Measurements from ENCODE around the gene SORCS3. TPM values are rescaled to one million over a fixed set of nuclear protein-coding genes. Genes with fewer than 3 reads are reported as not detected.

SORCS3 gene
- total and polyA plus RNA-seq, 9 of the 15 experiments (the other 6 are each of a cell fraction or from before 2014, with no cell fraction given): not detected

DNA sequence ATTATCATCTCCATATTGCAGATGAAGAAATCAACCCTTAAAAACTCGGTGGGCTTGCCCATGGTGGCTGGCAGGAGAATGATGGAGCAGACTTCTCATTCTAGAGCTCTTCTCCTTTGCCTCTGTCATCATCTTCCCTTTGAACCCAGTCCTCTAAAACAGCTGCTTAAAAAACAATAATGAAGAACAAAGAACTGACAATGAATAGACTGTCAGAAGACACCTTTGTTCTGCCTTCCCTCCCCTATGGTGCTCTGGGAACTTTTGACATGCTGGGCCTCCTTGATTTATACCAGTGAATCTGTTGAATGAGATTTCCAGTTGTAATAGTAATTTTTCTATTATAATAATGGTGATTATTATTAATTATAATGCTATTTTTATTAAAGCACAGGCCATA lies 103.0 kb downstream of the SORCS3 start:
- H3K27ac ChIP-seq (ENCODE audit: extremely low read depth, low read depth, low read length): no peak overlapping the region
- H3K9ac ChIP-seq (ENCODE audit: insufficient read depth in 1 of 2, low read depth in 2 of 2, low read length in 2 of 2): no peak overlapping the region
- no peaks in the 10 kb centered on the region for H3K4me1 ChIP-seq (replicated peaks in 1 of 2; ENCODE audit: control insufficient read depth in 2 of 2, insufficient read depth in 2 of 2, low read length in 2 of 2)
- no peaks in the 10 kb centered on the region for H3K27me3 ChIP-seq (ENCODE audit: control insufficient read depth in 2 of 2, insufficient read depth in 2 of 2, low read length in 2 of 2)
- DNase-seq (ENCODE audit: extremely low read depth in 1 of 4, low spot score in 3 of 4) (no peak), ATAC-seq (no peak), FAIRE-seq (no peak)
- intact Hi-C loops (cut with micrococcal nuclease): no loop called here
- TF ChIP-seq, protein P1, sequence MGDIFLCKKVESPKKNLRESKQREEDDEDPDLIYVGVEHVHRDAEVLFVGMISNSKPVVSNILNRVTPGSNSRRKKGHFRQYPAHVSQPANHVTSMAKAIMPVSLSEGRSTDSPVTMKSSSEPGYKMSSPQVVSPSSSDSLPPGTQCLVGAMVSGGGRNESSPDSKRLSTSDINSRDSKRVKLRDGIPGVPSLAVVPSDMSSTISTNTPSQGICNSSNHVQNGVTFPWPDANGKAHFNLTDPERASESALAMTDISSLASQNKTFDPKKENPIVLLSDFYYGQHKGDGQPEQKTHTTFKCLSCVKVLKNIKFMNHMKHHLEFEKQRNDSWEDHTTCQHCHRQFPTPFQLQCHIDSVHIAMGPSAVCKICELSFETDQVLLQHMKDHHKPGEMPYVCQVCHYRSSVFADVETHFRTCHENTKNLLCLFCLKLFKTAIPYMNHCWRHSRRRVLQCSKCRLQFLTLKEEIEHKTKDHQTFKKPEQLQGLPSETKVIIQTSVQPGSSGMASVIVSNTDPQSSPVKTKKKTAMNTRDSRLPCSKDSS (IDR thresholded peaks at IDR 0.05; ENCODE audit: low read depth, partially characterized antibody): no peak
- no peak for TF ChIP-seq BCL6 (CRISPR knock-in tag; IDR thresholded peaks at IDR 0.05)
- no peak for TF ChIP-seq MXI1 (IDR thresholded peaks at IDR 0.05; ENCODE audit: low read depth, low read length)
- no peak for TF ChIP-seq MYNN (IDR thresholded peaks at IDR 0.05)
- TF ChIP-seq MYNN (CRISPR knock-in tag; IDR thresholded peaks at IDR 0.05): no peak
- no peak for TF ChIP-seq NFE2 (IDR thresholded peaks at IDR 0.05; ENCODE audit: low read depth)
- no peak for TF ChIP-seq PHF20 (IDR thresholded peaks at IDR 0.05; ENCODE audit: partially characterized antibody)
- TF ChIP-seq, protein P2, sequence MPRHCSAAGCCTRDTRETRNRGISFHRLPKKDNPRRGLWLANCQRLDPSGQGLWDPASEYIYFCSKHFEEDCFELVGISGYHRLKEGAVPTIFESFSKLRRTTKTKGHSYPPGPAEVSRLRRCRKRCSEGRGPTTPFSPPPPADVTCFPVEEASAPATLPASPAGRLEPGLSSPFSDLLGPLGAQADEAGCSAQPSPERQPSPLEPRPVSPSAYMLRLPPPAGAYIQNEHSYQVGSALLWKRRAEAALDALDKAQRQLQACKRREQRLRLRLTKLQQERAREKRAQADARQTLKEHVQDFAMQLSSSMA (CRISPR knock-in tag; IDR thresholded peaks at IDR 0.05): no peak
- no peak for TF ChIP-seq SAFB (IDR thresholded peaks at IDR 0.05; ENCODE audit: borderline replicate concordance, low read depth, low read length)
- no peak for TF ChIP-seq WHSC1 (IDR thresholded peaks at IDR 0.05; ENCODE audit: low read length)
- TF ChIP-seq CHD2 (IDR thresholded peaks at IDR 0.05; ENCODE audit: low read depth, low read length): no peak
- TF ChIP-seq, protein P3, sequence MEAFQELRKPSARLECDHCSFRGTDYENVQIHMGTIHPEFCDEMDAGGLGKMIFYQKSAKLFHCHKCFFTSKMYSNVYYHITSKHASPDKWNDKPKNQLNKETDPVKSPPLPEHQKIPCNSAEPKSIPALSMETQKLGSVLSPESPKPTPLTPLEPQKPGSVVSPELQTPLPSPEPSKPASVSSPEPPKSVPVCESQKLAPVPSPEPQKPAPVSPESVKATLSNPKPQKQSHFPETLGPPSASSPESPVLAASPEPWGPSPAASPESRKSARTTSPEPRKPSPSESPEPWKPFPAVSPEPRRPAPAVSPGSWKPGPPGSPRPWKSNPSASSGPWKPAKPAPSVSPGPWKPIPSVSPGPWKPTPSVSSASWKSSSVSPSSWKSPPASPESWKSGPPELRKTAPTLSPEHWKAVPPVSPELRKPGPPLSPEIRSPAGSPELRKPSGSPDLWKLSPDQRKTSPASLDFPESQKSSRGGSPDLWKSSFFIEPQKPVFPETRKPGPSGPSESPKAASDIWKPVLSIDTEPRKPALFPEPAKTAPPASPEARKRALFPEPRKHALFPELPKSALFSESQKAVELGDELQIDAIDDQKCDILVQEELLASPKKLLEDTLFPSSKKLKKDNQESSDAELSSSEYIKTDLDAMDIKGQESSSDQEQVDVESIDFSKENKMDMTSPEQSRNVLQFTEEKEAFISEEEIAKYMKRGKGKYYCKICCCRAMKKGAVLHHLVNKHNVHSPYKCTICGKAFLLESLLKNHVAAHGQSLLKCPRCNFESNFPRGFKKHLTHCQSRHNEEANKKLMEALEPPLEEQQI (IDR thresholded peaks at IDR 0.05): no peak
- no peaks in the 10 kb centered on the region for H3K9me1 ChIP-seq (ENCODE audit: control insufficient read depth, insufficient read depth, low read length)
- H3K4me2 ChIP-seq (ENCODE audit: insufficient read depth, low read length): no peak overlapping the region
- no peaks in the 10 kb centered on the region for H3K36me3 ChIP-seq (ENCODE audit: control insufficient read depth, insufficient read depth, low read length)
- no TSS peak for BruUV-seq (replicated peaks)
- in situ Hi-C loops (cut with MboI): no loop called here
- H3K79me2 ChIP-seq (ENCODE audit: control insufficient read depth, insufficient read depth, low read length): no peaks in the 10 kb centered on the region
- H3K4me3 ChIP-seq: no peak overlapping the region
- ChIA-PET CTCF (ENCODE audit: low intra/inter-chr PET ratio) (no interaction called here), POLR2A (no interaction called here)
- H2AFZ ChIP-seq (ENCODE audit: low read depth, low read length): no peak overlapping the region
- WGBS (ENCODE audit: insufficient coverage, low coverage, missing lambda C conversion rate): 0% methylated on average over 1 of the region's 1 CpG
- H4K20me1 ChIP-seq (replicated peaks; ENCODE audit: control insufficient read depth, insufficient read depth, low read length): no peaks in the 10 kb centered on the region
- no peaks in the 10 kb centered on the region for H3K9me3 ChIP-seq (replicated peaks; ENCODE audit: control insufficient read depth, insufficient read depth, low read depth, low read length)

Measured in K562 (cell line).